Measurements from ENCODE around the gene TOR2A.

TOR2A gene

DNA sequence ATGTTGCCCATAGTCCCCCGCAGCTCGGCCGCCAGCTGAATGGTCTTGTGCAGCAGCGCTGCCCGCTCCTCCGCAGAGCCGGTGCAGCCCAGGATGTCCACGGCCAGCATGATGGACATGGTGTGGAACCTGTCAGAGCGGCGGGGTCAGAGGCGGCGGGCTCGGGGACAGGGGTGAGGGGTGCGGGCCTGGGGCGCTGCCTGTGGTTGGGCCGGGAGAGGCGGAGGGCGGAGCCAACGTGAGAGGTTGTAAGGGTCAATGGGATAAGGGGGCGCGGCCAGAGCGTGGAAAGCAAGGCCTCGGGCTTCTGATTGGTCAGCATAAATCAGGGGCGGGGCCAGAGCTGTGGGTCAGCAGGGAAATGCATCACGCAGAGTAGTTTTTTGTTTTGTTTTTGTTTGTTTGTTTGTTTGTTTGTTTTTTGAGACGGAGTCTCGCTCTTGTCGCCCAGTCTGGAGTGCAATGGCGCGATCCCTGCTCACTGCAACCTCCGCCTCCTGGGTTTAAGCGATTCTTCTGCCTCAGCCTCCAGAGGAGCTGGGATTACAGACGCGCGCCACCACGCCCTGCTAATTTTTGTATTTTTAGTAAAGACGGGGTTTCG is 6.8 kb upstream of the TOR2A start:
- DNase-seq (ENCODE audit: low read depth in 2 of 2) = peak in 1 of 2 donors; percentile 21
- TF ChIP-seq, protein P1, sequence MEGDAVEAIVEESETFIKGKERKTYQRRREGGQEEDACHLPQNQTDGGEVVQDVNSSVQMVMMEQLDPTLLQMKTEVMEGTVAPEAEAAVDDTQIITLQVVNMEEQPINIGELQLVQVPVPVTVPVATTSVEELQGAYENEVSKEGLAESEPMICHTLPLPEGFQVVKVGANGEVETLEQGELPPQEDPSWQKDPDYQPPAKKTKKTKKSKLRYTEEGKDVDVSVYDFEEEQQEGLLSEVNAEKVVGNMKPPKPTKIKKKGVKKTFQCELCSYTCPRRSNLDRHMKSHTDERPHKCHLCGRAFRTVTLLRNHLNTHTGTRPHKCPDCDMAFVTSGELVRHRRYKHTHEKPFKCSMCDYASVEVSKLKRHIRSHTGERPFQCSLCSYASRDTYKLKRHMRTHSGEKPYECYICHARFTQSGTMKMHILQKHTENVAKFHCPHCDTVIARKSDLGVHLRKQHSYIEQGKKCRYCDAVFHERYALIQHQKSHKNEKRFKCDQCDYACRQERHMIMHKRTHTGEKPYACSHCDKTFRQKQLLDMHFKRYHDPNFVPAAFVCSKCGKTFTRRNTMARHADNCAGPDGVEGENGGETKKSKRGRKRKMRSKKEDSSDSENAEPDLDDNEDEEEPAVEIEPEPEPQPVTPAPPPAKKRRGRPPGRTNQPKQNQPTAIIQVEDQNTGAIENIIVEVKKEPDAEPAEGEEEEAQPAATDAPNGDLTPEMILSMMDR (IDR thresholded peaks at IDR 0.05; ENCODE audit: low read depth, low read length) = no peak
- no peak overlapping the region for H3K4me3 ChIP-seq (replicated peaks in 1 of 2; ENCODE audit: low read depth in 2 of 2, low read length in 2 of 2)

DNA sequence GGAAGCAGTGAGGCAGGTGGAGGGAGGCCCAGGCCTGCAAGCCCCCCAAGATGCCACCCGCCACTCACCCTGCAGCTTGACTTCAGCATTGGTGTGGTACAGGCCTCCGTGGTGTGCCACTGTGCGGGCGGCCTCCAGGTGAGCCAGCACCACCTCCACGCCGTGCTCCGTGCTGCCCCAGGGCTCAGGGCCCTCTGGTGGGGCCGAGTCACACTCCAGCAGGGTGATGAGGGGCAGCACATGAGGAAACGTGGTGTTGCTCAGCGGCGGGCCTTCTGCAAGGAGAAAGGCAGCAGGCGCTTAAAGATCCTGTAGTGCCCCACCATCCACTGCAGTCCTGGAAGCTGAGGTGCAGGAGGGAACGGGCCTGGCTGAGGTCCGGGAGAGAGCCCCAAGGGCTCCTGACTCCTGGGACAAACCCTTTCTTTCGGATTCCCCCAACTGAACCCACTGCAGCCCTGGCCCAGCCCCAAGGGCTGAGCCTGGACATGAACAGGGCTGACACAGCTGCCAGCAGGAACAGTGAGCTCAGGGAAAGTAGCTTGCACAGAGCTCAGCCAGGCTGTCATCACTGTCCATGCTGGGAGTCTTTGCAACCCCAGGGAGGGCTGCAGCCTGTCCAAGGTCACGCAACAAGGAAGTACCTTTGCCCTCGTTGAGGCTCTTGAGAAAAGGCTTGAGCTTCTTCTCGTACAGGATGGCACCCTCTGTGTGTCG is 4.7 kb upstream of the TOR2A start:
- DNase-seq (ENCODE audit: low read depth in 2 of 2) = peak; percentile 18 to 37
- H3K4me3 ChIP-seq (replicated peaks in 1 of 2; ENCODE audit: low read depth in 2 of 2, low read length in 2 of 2) = no peak overlapping the region
- TF ChIP-seq, protein P1 (IDR thresholded peaks at IDR 0.05; ENCODE audit: low read depth, low read length) = no peak

DNA sequence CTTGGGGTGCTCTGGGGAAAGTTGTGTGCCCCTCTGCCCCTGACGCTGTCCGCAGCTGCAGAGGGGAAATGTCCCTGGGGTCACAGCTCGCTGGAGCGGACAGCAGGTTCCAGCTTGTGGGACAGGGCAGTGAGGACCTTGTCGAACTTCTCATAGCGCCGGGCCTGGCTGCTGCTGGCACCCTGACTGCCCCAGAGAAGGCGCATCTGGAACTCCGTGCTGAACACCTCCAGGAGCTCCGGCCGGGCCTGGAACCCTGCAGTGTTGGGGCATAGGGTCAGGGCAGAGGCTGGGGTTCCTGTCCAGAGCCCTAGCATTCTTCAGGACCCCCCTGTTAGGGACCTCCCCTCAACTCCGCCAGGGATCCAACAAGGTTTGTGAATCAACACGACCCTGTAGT is 3.6 kb upstream of the TOR2A start:
- H3K4me3 ChIP-seq (replicated peaks in 1 of 2; ENCODE audit: low read depth in 2 of 2, low read length in 2 of 2) = no peak overlapping the region
- TF ChIP-seq, protein P1 (IDR thresholded peaks at IDR 0.05; ENCODE audit: low read depth, low read length) = no peak
- DNase-seq (ENCODE audit: low read depth in 2 of 2) = no peak

DNA sequence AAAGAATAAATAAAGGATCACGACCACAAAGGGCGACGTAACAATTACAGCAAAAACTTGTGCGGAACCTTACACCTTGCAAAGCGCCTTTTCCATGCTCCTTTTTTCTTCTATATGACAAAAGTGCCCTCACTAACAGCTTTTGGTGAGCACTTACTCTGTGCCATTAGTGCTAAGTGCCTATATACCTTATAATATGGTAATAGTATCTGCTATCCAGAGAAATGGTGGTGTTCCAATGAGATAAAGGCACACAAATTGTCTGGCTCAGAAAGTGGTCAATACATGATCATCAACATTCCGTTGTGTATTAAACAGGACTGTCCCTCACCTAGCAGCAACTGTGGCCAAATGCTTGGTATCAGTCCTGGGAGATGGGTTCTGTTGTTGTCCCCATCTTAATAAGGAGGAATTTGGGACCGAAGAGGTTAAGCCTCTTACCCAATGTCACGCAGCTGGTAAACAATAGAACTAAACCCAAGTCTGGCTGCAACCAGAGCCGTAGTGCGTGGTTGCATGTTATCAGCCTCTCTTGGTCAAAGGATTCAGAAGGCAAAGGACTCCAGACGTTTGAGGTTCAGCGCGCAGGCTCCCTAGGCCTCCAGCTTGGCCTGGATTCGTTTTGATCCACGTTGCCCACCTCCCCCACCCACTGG is 564 bp upstream of the TOR2A start:
- no peak overlapping the region for H3K4me3 ChIP-seq (replicated peaks in 1 of 2; ENCODE audit: low read depth in 2 of 2, low read length in 2 of 2)
- TF ChIP-seq, protein P1 (IDR thresholded peaks at IDR 0.05; ENCODE audit: low read depth, low read length) = no peak
- DNase-seq (ENCODE audit: low read depth in 2 of 2) = peak in 1 of 2 donors; percentile 29

DNA sequence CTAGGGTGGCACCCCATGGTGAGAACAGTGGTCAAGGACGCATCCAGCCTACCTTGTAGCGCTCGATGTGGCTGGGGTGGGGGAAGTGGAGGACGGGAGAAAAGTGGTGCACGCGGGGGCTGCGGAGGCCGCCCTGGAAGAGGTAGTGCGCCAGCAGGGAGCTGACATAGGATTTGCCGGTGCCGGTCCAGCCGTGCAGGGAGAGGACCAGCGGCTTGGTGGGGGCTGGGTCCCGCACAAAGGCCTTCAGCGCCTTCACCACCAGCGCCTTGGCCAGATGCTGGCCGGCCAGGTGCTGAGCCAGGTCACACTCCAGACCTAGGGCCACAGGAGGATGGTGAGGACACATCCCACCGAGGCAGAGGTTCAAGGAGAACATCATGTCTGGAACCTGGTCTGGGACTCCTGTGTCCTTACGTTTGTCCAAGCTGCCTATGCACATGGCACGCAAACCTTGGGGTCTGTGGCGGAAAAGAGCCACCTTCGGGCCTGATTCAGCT is 797 bp downstream of the TOR2A start:
- peak overlapping the region; percentile 54 to 67 for H3K4me3 ChIP-seq (replicated peaks in 1 of 2; ENCODE audit: low read depth in 2 of 2, low read length in 2 of 2)
- DNase-seq (ENCODE audit: low read depth in 2 of 2) = no peak

DNA sequence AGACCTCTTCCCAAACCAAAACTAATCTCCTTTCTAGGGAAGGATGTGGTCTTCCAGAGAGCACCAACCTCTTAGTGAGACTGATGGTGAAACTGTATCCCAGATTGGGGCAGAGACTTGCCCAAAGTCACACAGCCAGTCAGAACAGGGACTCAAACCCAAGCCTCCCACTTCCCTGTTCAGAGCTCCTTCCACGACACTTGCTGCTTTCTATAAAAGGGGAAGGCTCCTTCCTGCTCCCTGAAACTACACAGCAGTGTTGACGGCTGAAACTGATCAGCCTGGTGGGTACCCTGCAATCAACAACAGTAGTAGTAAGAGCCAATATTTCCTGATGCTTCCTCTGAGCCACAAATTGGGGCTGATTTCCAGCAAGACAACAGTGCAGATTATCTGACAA is 1.5 kb downstream of the TOR2A start:
- no peak for DNase-seq (ENCODE audit: low read depth in 2 of 2)
- TF ChIP-seq, protein P1 (IDR thresholded peaks at IDR 0.05; ENCODE audit: low read depth, low read length) = no peak
- H3K4me3 ChIP-seq (replicated peaks in 1 of 2; ENCODE audit: low read depth in 2 of 2, low read length in 2 of 2) = no peak overlapping the region

More for the DNA sequence above, 797 bp downstream of the TOR2A start:
- TF ChIP-seq, protein P1 (IDR thresholded peaks at IDR 0.05; ENCODE audit: low read depth, low read length) = no peak
